Upper lobe of right lung (tissue), 1 donor: Measurements from ENCODE around the gene FOXP1. TPM values are rescaled to one million over a fixed set of nuclear protein-coding genes. Genes with fewer than 3 reads are reported as not detected.

Source experiments
- ATAC-seq: fragments of 200-7000 bp; cut with Tn5 transposase; one replicate; pipeline ENCODE4 v1.9.1; 2020; ENCODE audit warnings: mild to moderate bottlenecking, moderate library complexity
- DNase-seq: peaks from one replicate; pipeline ENCODE4 v3.0.0-alpha.2; 2020
- H3K27ac ChIP-seq: fragments of 200-600 bp; one replicate; pipeline ENCODE4 v1.8.0; 2022
- H3K27me3 ChIP-seq: fragments of 200-600 bp; one replicate; pipeline ENCODE4 v1.8.0; 2022; ENCODE audit warnings: mild to moderate bottlenecking
- H3K36me3 ChIP-seq: fragments of 200-600 bp; one replicate; pipeline ENCODE4 v1.8.0; 2022
- H3K4me1 ChIP-seq: fragments of 200-600 bp; one replicate; pipeline ENCODE4 v1.8.0; 2022
- H3K4me3 ChIP-seq: fragments of 200-600 bp; one replicate; pipeline ENCODE4 v1.8.0; 2022; ENCODE audit warnings: mild to moderate bottlenecking
- H3K9me3 ChIP-seq: fragments of 200-600 bp; one replicate; pipeline ENCODE4 v1.8.0; 2022
- CTCF ChIP-seq: fragments of 200-600 bp; IDR thresholded peaks from one replicate; pipeline ENCODE4 v1.8.0; 2022; ENCODE audit warnings: antibody characterized with exemption
- intact Hi-C: fragments of 100-400 bp; cut with DNase I; formaldehyde crosslinking; loops from one replicate; pipeline ENCODE4 v1.11.0; 2022
- total RNA-seq: library from RNA; stranded (reverse); fragmentation: NEBNext Ultra II Directional; extraction: Animal tissue kit (Norgen Biotek cat#: 25700); gene quantifications from one replicate; pipeline ENCODE4 v1.2.1, GENCODE V29; 2021
- donor health status: DM: no; HTN: yes; CAD: no; lungs with severe emphysema.

FOXP1 gene
- total RNA-seq, 1 donor from 2014 or later: 140 TPM

DNA sequence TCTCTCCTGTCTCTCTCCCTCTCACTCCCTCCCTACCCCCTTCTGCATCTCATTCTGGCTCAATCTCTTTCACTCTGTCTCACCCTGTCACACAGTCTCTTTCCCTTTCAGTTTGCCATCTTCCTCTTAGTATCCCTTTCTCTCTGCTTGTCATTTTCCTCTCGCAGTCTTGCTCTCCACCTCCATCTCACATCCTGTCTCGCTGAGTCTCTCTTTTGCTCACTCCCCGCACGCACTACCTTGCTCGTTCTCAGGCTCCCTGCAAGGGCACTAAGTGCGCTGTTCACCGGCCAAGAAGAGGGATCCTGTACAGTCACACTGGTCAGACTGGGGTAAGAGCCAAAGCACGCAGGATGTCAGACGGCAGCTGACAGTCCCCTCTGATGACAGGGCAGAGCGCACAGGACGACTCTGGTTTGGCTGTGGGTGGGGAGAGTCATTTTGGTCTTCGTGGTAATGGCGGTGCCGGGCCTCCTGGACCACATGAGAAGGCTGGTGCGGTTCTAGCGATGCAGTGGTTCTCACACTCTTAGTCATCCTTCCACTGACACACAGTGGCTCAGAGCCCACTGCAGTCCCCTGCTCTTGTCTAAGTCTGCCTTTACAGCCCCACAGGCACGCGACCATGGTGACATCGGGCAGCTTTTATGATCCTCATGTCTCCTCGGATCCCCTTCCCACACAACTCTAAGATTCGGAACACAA lies 356.8 kb downstream of the FOXP1 start:
- Histone ChIP-seq H3K36me3 (no peaks in the 10 kb centered on the region), H3K9me3 (no peaks in the 10 kb centered on the region), H3K27me3 (no peaks in the 10 kb centered on the region), H3K4me1 (no peaks in the 10 kb centered on the region), H3K4me3 (peak overlapping the region; percentile 29), H3K27ac (peak overlapping the region; percentile 25)
- intact Hi-C loops: no loop called here
- DNase-seq (no peak), ATAC-seq (peak; percentile 80)
- TF ChIP-seq CTCF: no peak

DNA sequence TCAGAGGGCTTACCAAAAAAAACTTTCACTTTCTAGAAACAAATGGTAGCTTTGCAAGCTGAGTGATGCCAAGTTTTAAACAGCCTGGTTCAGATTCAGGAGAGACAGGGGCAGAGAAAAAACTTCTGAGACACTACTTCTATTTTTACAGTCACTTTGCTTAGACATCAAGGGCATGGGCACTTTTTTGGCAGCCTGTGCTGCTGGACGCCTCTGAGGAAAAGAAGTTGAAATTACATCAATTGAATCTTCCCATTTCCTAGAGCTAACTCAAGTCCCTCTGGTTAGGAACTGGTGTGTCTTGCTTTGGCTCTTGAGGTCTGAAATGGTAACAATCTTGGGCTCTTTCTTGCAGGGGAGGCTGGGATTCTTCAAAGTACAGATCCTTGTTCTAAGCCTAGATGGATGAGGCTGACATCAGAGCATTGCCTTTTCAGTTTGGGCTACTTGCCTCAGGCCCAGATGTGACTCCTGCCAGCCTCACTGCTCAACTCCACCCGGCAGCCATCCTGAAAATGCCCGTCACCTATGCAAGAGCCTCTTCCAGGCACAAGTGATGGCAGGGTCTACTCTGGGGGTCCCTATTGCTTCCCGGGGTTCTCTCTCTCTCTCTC lies 357.5 kb downstream of the FOXP1 start:
- Histone ChIP-seq H3K27ac (peak overlapping the region; percentile 25), H3K9me3 (no peaks in the 10 kb centered on the region), H3K27me3 (no peaks in the 10 kb centered on the region), H3K4me3 (peak overlapping the region; percentile 29), H3K36me3 (no peaks in the 10 kb centered on the region), H3K4me1 (no peaks in the 10 kb centered on the region)
- intact Hi-C loops: no loop called here
- no peak for ATAC-seq
- no peak for DNase-seq
- TF ChIP-seq CTCF: no peak

- H3K36me3 ChIP-seq: no peaks in the 10 kb centered on the region
- H3K4me1 ChIP-seq: no peaks in the 10 kb centered on the region
Measured at GRCh38 chr3:71225002-71225684, 358.4 kb downstream of the FOXP1 start.

DNA sequence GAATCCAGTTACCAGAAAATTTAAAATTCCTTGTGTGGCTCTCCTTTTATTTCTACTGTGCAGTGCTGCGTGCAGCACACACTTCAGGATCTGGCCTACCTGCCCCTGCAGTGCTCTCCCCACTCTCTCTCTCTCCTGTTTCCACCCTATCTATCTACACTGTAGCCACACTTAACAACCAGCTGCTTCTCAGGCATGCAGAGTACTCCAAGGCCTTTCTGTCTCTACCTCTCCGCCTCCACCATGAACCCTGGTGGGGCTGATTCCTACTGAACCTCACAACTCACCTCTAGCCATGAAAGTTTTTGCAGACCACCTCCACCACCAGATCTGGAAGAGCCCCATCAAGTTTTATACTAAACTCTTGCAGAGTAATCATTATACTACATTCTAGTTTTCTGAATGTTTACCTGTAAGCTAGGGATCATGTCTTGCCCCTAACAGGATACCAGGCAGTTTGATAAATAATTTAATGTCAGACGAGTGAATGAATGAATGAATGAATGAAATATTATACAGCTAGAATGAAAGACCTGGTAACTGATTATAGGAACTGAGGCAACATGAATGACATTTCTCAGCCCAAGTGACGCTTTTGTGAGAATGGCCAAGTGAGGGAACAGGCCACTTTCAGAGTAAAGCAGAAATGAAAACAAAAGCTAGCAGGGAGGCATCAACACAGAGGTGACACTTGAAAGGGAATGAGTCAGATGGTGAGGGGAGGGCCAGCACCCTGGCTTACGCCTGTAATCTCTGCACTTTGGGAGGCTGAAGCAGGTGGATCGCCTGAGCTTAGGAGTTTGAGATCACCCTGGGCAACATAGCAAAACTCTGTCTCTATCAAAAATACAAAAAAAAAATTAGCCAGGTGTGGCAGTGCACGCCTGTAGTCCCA lies 363.5 kb downstream of the FOXP1 start:
- Histone ChIP-seq H3K4me1 (no peaks in the 10 kb centered on the region), H3K4me3 (no peak overlapping the region), H3K36me3 (no peaks in the 10 kb centered on the region), H3K27ac (no peak overlapping the region), H3K9me3 (no peaks in the 10 kb centered on the region), H3K27me3 (no peaks in the 10 kb centered on the region)
- ATAC-seq: peak; percentile 67
- intact Hi-C loops: no loop called here
- no peak for TF ChIP-seq CTCF
- DNase-seq: no peak

More at GRCh38 chr3:71225002-71225684, 358.4 kb downstream of the FOXP1 start:
- H3K9me3 ChIP-seq: no peaks in the 10 kb centered on the region
- no peak for TF ChIP-seq CTCF
- no peak for DNase-seq
- no peak overlapping the region for H3K27ac ChIP-seq
- intact Hi-C loops: no loop called here
- no peak overlapping the region for H3K4me3 ChIP-seq
- no peak for ATAC-seq
- no peaks in the 10 kb centered on the region for H3K27me3 ChIP-seq

DNA sequence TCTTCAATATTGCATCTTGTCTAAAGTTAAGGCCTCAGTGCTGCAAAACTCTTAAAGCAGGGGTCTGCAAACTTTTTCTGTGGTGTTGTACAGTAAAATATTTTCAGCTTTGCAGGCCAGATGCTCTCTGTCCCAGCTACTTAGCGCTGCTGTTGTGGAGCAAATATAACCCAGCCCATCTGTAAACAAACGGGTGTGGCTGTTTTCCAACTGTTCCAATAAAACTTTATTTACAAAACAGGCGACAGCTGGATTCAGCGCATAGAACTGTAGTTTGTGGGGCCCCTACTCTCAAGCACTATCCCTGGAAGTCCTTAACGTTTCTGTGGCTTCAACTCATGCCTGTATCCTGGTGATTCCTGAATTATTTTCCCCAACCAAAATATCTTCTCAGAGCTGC lies 365.0 kb downstream of the FOXP1 start:
- no peaks in the 10 kb centered on the region for H3K27me3 ChIP-seq
- H3K4me3 ChIP-seq: no peak overlapping the region
- no peak for TF ChIP-seq CTCF
- no peaks in the 10 kb centered on the region for H3K36me3 ChIP-seq
- no peaks in the 10 kb centered on the region for H3K9me3 ChIP-seq
- no peak overlapping the region for H3K27ac ChIP-seq
- intact Hi-C loops: no loop called here
- no peaks in the 10 kb centered on the region for H3K4me1 ChIP-seq
- ATAC-seq (no peak), DNase-seq (no peak)
